GM18873 (cell line): Measurements from ENCODE around the gene RFK.
"Not testable (repeated sequence)": the region's sequence is repeated elsewhere in the genome, so short reads cannot be mapped to it uniquely, and the experiment has no call there.

ENCODE experiments used
- ATAC-seq: cut with Tn5 transposase; IDR thresholded peaks from one replicate; pipeline ENCODE4 v1.9.1; 2021; ENCODE audit warnings: mild to moderate bottlenecking, moderate library complexity, moderate number of reproducible peaks; ENCODE audit not compliant: unreplicated experiment, low FRiP score

The RFK gene

GRCh38 chr9:76394195-76394959 is at the start of gene RFK:
RFK (minus strand) TSS chr9:76394426; CDS start chr9:76394171, 255 bp downstream.
- ATAC-seq = peak; percentile 64

- ATAC-seq = no peak
Observed at GRCh38 chr9:76443887-76444286, 49.7 kb upstream of the RFK start.

- ATAC-seq = no peak
Observed at GRCh38 chr9:76441551-76442322, 47.5 kb upstream of the RFK start.

GRCh38 chr9:76438841-76439588 is 44.8 kb upstream of the RFK start:
- peak; percentile 79 for ATAC-seq

GRCh38 chr9:76437017-76437699 is 42.9 kb upstream of the RFK start:
- not testable (repeated sequence) for ATAC-seq

GRCh38 chr9:76434897-76435296 is 40.7 kb upstream of the RFK start:
- not testable (repeated sequence) for ATAC-seq

- ATAC-seq = no peak
Observed at GRCh38 chr9:76433836-76434235, 39.6 kb upstream of the RFK start.

GRCh38 chr9:76433406-76433805 is 39.2 kb upstream of the RFK start:
- no peak for ATAC-seq

- no peak for ATAC-seq
Observed at GRCh38 chr9:76431601-76432000, 37.4 kb upstream of the RFK start.

- no peak for ATAC-seq
Observed at GRCh38 chr9:76426807-76427419, 32.7 kb upstream of the RFK start.

- ATAC-seq = no peak
Observed at GRCh38 chr9:76425677-76426453, 31.6 kb upstream of the RFK start.

- ATAC-seq = no peak
Observed at GRCh38 chr9:76424491-76424890, 30.3 kb upstream of the RFK start.

- no peak for ATAC-seq
Observed at GRCh38 chr9:76423216-76424177, 29.3 kb upstream of the RFK start.

GRCh38 chr9:76419782-76420380 is 25.7 kb upstream of the RFK start:
- no peak for ATAC-seq

GRCh38 chr9:76417394-76417793 is 23.2 kb upstream of the RFK start:
- ATAC-seq = no peak

GRCh38 chr9:76415731-76416130 is 21.5 kb upstream of the RFK start:
- ATAC-seq = no peak

- no peak for ATAC-seq
Observed at GRCh38 chr9:76415154-76415553, 20.9 kb upstream of the RFK start.

- ATAC-seq = peak; percentile 82
Observed at GRCh38 chr9:76414661-76415060, 20.4 kb upstream of the RFK start.
